ENCODE data around the gene DOK3.
A peak's percentile ranks its signal among the peaks of the same experiment; 100 is the strongest.

DOK3 gene

DNA sequence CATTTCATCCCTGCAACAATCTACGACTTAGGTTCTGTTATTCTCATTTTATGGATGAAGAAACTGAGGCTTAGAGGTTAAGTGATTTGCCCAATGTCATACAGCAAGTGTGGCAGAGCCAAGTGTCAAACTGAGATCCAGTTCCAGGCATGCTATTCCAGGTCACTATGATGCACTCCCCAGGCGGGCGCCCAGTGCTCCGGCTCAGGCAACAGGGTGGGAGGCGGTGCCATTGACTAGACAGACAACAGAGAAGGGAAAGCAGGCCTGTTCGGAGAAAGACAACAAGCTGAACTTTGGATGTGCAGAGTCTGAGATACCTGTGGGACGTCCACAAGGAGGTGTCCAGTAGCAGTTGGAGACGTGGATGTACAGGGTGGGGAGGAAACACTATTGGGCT, 18.0 kb upstream of the DOK3 start:
- peaks cover 25% of the 10 kb centered on the region for H3K36me3 ChIP-seq (ENCODE audit: insufficient read depth, low read length)
- H3K4me1 ChIP-seq (ENCODE audit: insufficient read depth, low read length), result no peaks in the 10 kb centered on the region
- H3K9ac ChIP-seq (ENCODE audit: low read depth, low read length), result no peak overlapping the region
- no peaks in the 10 kb centered on the region for H3K9me3 ChIP-seq (ENCODE audit: control insufficient read depth, insufficient read depth, low read length)

DNA sequence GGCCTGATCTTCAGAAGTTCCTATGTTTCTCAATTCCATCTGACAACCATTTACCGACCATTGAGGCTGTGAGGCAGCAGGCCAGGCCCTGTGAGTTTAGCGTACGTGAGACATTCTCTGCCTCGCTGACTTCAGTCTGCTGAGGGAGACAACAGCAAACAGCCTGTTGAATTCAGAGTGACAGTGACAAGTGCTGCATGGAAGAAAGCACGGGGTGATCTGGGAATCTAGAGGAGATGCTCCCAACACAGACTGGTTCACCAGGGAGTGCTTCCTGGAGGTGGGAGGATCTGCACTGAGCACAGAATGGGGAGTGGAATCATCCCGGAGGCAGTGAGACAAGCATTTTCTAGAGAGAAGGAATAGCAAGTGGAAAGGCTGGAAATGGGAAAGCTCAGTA, 17.2 kb upstream of the DOK3 start:
- Histone ChIP-seq H3K4me1 (ENCODE audit: insufficient read depth, low read length) (no peaks in the 10 kb centered on the region), H3K9me3 (ENCODE audit: control insufficient read depth, insufficient read depth, low read length) (no peaks in the 10 kb centered on the region), H3K36me3 (ENCODE audit: insufficient read depth, low read length) (peaks cover 25% of the 10 kb centered on the region), H3K9ac (ENCODE audit: low read depth, low read length) (no peak overlapping the region)

GRCh38 chr5:177526191-177526590, 16.6 kb upstream of the DOK3 start:
- no peaks in the 10 kb centered on the region for H3K9me3 ChIP-seq (ENCODE audit: control insufficient read depth, insufficient read depth, low read length)
- peaks cover 25% of the 10 kb centered on the region for H3K36me3 ChIP-seq (ENCODE audit: insufficient read depth, low read length)
- H3K4me1 ChIP-seq (ENCODE audit: insufficient read depth, low read length), result no peaks in the 10 kb centered on the region
- H3K9ac ChIP-seq (ENCODE audit: low read depth, low read length), result no peak overlapping the region

DNA sequence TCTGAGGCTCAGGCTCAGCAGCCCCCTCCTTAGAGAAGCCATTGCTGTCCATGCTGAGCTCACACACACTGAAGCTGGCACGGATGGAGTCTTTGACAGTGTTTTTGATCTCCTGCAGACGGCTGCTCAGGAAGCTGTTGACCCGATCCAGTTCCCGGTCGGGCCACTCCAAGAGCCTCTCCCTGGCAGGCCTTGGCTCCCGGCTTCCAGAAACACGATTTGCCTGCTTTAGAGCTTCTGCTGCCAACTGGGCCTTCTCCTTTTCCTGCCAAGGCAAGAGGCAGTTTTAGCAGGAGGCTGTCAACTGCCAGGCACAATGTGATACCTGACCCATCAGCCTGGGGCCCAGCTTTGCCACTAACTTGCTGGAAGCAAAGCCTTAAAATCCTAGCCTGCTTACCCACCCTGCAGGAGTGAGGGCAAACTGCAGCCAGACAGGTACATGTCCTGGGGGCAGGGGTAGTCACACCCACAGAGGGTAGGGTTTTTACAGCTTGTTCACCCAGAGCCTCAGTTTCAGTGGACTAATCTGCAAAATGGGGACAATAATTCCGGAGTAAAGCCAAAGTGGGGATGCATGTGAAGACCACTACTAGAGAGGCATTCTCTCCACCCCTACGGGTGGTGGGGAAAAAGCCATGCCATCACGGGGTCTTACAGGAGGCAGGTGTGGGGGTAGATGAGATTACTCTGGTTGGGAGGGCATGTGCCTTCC, 15.5 kb upstream of the DOK3 start:
- Histone ChIP-seq H3K36me3 (ENCODE audit: insufficient read depth, low read length) (peaks cover 18% of the 10 kb centered on the region), H3K4me1 (ENCODE audit: insufficient read depth, low read length) (no peaks in the 10 kb centered on the region), H3K9me3 (ENCODE audit: control insufficient read depth, insufficient read depth, low read length) (no peaks in the 10 kb centered on the region), H3K9ac (ENCODE audit: low read depth, low read length) (no peak overlapping the region)

DNA sequence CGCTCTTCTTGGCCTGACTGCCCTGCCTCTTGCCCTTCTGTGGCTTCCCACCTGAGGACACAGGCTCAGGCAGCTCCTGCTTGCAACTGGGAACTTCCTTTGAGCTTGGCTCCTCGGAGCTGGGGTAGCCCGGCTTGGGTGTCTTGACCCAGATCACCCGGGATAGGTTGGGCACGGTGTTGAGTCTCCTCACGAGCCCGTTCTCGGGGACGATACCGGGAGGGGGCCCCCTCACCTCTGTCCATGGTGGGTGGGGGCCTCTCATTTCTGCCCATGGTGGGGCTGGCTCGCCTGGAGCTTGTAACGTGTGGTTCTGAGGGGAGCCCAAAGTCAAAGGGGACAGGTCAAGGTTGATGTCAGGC, 14.9 kb upstream of the DOK3 start:
- no peaks in the 10 kb centered on the region for H3K9me3 ChIP-seq (ENCODE audit: control insufficient read depth, insufficient read depth, low read length)
- no peak overlapping the region for H3K9ac ChIP-seq (ENCODE audit: low read depth, low read length)
- H3K36me3 ChIP-seq (ENCODE audit: insufficient read depth, low read length), result peaks cover 17% of the 10 kb centered on the region

DNA sequence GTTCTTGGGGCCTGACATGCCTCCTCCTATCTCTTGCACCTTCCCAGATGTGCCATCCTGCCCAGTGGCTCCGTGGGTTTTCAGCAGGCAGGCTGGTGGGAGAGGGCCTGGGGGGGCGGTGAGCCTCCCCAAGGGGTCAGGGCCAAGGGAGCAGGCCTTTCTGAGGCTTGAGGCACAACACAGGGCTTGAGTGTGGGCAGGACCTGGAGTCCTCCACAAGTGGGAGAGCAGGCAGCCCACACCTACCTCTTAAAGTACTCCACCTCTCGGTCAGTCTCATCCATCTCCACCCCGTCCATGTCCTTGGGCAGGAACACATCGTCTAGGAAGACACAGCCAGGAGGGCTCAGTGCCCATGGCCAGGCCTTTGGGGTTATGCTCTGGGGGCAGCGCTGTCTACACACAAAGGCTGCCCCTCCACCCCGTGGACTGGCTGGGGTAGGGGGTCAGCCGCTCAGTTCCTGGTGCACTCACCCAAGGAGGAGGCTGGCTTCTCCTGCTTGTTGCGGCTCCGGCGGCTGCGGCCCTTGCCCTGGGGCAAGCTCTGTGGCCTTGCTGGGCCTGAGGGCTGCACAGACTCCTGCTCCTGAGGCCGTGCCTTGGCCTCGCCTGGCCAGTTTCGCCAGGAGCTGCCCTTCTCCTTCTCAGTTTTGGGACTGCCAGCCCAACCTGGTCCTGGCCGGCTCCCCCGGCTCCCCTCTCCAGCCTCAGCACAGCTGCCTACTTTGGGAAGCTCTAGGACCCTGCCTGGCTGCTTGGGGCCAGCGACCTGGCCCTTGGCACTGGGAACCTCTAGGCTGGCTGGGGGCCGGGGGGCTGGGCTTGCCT, 14.3 kb upstream of the DOK3 start:
- Histone ChIP-seq H3K36me3 (ENCODE audit: insufficient read depth, low read length) (peaks cover 14% of the 10 kb centered on the region), H3K4me1 (ENCODE audit: insufficient read depth, low read length) (no peaks in the 10 kb centered on the region), H3K9ac (ENCODE audit: low read depth, low read length) (no peak overlapping the region), H3K9me3 (ENCODE audit: control insufficient read depth, insufficient read depth, low read length) (no peaks in the 10 kb centered on the region)

More for the DNA sequence above, 14.9 kb upstream of the DOK3 start:
- H3K4me1 ChIP-seq (ENCODE audit: insufficient read depth, low read length), result no peaks in the 10 kb centered on the region

DNA sequence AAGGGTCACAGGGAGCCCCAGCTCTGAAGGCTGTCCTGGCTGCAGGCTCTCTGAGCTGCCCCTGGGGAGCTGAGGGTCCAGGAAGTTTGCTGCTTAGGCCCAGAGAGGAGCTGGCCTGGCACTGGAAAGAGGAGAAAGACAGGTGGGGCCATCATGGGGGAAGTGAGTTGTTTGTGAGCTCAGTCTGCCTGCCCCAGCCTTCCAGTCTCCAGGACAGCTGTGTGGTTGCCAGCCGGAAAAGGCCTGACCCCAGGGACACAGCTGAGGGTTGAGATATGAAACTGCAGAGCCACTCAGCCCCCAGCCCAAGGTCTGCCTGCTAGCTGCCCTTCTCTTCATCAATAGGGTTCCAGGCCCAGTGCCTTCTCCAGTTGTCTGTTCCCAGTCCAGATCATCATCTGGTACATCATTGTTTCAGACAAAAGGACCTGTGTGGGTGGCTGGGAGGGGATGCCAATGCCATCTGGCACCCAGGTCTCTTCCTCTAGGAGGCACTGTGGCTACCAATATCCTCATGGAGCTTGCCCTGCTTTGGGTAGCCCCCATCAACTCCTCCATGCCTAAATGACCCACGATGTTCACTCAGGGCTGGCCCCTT, 11.4 kb upstream of the DOK3 start:
- Histone ChIP-seq H3K9me3 (ENCODE audit: control insufficient read depth, insufficient read depth, low read length) (no peaks in the 10 kb centered on the region), H3K4me1 (ENCODE audit: insufficient read depth, low read length) (no peaks in the 10 kb centered on the region; the same call in 1 of the 2 replicates), H3K36me3 (ENCODE audit: insufficient read depth, low read length) (peaks cover 7% of the 10 kb centered on the region), H3K9ac (ENCODE audit: low read depth, low read length) (no peak overlapping the region)

DNA sequence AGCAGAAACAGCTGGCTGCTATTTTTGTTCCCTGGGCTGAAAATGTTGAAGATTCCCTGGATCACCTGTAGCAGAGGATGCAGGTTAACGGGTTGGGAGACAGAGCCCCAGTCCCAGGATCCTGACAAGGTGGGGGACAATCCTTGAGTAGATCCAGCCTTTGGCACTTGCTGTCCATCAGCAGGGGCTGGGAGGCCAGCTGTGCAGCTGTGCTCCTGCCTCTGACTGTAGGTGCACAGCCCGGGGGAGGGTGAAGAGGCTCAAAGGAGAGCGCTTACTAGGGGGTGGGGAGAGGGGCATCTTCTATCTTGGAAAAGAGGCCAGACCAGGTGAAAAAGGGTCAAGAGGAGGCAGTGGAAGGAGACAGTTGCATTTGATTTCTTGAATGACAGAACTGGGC, 10.6 kb upstream of the DOK3 start:
- Histone ChIP-seq H3K36me3 (ENCODE audit: insufficient read depth, low read length) (peaks cover 12% of the 10 kb centered on the region), H3K9ac (ENCODE audit: low read depth, low read length) (no peak overlapping the region), H3K9me3 (ENCODE audit: control insufficient read depth, insufficient read depth, low read length) (no peaks in the 10 kb centered on the region), H3K4me1 (ENCODE audit: insufficient read depth, low read length) (no peaks in the 10 kb centered on the region; the same call in 1 of the 2 replicates)

GRCh38 chr5:177519463-177520235, 10.0 kb upstream of the DOK3 start:
- H3K9me3 ChIP-seq (ENCODE audit: control insufficient read depth, insufficient read depth, low read length), result no peaks in the 10 kb centered on the region
- H3K36me3 ChIP-seq (ENCODE audit: insufficient read depth, low read length), result peaks cover 14% of the 10 kb centered on the region
- no peak overlapping the region for H3K9ac ChIP-seq (ENCODE audit: low read depth, low read length)
- no peaks in the 10 kb centered on the region; the same call in 1 of the 2 replicates for H3K4me1 ChIP-seq (ENCODE audit: insufficient read depth, low read length)

- Histone ChIP-seq H3K4me1 (ENCODE audit: insufficient read depth, low read length) (no peaks in the 10 kb centered on the region; the same call in 1 of the 2 replicates), H3K9ac (ENCODE audit: low read depth, low read length) (peak within 1 kb of the TSS; percentile 76), H3K36me3 (ENCODE audit: insufficient read depth, low read length) (peaks cover 16% of the 10 kb centered on the region), H3K9me3 (ENCODE audit: control insufficient read depth, insufficient read depth, low read length) (no peaks in the 10 kb centered on the region)
Measured at GRCh38 chr5:177516601-177517568, 7.3 kb upstream of the DOK3 start, which contains the start of gene DDX41. TSS of gene DDX41 (minus strand) at chr5:177516961. CDS start at chr5:177516945, 16 bp downstream.

- peaks cover 16% of the 10 kb centered on the region for H3K36me3 ChIP-seq (ENCODE audit: insufficient read depth, low read length)
- no peaks in the 10 kb centered on the region for H3K9me3 ChIP-seq (ENCODE audit: control insufficient read depth, insufficient read depth, low read length)
- no peaks in the 10 kb centered on the region; the same call in 1 of the 2 replicates for H3K4me1 ChIP-seq (ENCODE audit: insufficient read depth, low read length)
- H3K9ac ChIP-seq (ENCODE audit: low read depth, low read length), result no peak overlapping the region
Measured at GRCh38 chr5:177515580-177515979, 6.0 kb upstream of the DOK3 start.

- Histone ChIP-seq H3K4me1 (ENCODE audit: insufficient read depth, low read length) (peaks cover 7% of the 10 kb centered on the region; the same call in 1 of the 2 replicates), H3K9ac (ENCODE audit: low read depth, low read length) (no peak overlapping the region), H3K36me3 (ENCODE audit: insufficient read depth, low read length) (peaks cover 17% of the 10 kb centered on the region), H3K9me3 (ENCODE audit: control insufficient read depth, insufficient read depth, low read length) (no peaks in the 10 kb centered on the region)
Measured at GRCh38 chr5:177514541-177514940, 4.9 kb upstream of the DOK3 start.

GRCh38 chr5:177513500-177513899, 3.9 kb upstream of the DOK3 start:
- H3K4me1 ChIP-seq (ENCODE audit: insufficient read depth, low read length), result peaks cover 16% of the 10 kb centered on the region; the same call in 1 of the 2 replicates
- no peaks in the 10 kb centered on the region for H3K9me3 ChIP-seq (ENCODE audit: control insufficient read depth, insufficient read depth, low read length)
- H3K9ac ChIP-seq (ENCODE audit: low read depth, low read length), result no peak overlapping the region
- H3K36me3 ChIP-seq (ENCODE audit: insufficient read depth, low read length), result peaks cover 17% of the 10 kb centered on the region

Measured in ES-I3 (cell line).